HG02852 (cell line): Measurements from ENCODE around the gene CNPY4.
"Not testable (repeated sequence)": the region's sequence is repeated elsewhere in the genome, so short reads cannot be mapped to it uniquely, and the experiment has no call there.

ENCODE experiments used
- ATAC-seq: cut with Tn5 transposase; IDR thresholded peaks from one replicate; pipeline ENCODE4 v1.9.1; 2021; ENCODE audit warnings: mild to moderate bottlenecking, moderate library complexity; ENCODE audit not compliant: unreplicated experiment

The CNPY4 gene

DNA sequence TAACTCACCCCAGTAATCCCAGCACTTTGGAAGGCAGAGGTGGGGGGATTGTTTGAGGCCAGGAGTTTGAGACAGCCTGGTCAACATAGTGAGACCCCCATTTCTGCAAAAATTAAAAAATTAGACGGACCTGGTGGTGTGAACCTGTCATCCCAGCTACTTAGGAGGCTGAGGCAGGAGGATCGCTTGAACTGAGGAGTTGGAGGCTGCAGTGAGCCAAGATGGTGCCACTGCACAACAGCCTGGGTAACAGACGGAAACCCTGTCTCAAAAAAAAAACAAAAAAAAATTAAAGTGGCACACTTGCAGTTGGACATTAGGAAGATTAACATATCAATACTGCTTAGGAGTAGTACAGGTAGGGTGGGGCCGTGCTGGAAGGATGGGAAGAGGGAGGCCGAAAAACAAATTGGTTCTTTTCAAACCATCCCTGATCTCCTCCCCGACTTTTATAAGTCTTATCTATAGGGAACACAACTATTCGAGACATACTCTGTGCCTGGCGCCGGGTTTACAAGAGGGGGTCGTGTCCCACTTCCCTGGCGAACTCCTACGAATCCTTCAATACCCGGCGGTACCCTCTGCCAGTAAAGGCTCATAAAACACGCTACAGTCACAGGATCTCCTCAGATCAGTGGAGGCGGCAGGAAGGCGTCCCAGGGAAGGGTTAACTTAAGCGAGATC is 904 bp upstream of the CNPY4 start:
- no peak for ATAC-seq

DNA sequence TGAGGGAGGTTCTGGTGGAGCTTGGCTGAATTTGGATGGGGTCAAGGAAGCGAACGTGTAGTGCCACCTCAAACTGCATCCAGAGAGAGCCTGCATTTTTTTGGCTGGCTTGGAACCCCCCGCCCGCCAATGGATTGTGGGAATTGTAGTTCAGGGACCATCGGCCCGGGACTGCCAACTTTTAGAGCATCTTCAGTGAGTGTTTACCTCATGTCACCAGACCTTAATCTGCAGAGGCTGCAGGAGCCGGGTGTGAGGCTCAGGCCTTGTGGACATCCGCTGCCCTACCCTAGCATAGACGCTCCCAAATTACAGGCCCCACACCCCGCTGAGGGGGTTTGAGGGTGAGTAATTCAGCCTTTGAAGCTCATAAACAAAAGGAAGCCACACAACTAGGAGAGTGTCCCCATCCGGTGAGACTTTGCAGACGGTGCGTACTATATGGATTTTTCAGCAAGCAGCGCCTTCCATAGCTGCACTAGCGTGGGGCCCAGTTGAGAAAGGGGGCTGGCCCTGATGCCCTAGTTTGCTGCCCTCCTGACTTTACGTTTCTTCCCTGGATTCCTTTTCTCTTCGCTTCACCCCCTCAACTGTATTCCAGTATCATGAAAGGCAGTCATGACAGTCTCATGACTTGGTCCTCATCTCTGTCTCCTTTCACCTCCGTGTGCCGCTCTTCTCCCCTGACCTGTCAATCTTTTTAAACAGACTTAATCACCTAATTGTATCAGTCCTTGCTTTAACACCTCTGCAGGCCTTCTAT is 717 bp downstream of the CNPY4 start:
- ATAC-seq, result peak; percentile 39

DNA sequence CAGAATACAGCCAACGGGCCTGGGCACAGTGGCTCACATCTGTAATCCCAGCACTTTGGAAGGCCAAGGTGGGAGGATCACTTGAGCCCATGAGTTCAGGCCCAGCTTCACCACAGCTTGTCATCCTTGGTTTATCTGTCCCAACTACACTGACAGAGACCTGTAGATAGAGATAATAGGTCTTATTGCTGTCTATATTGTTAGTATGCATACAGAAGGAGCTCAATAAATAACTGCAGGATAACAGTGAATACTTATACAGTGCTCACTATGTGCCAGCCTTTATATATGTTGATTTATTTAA is 1.3 kb downstream of the CNPY4 start:
- ATAC-seq, result no peak

DNA sequence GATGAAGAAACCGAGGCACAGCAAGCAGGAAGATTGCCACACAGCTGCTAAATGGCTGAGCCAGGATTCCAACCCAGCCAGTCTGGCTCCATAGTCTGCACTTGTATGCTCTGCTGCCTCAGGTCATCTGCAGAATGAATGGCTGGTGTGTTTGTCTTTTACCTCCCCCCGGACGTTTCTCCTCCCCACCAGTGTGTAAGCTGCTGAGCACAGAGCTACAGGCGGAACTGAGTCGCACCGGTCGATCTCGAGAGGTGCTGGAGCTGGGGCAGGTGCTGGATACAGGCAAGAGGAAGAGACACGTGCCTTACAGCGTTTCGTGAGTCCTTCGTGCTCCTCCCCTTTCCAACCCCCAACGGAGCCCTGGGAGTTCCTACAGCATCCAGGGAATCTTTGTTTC is 2.6 kb downstream of the CNPY4 start:
- no peak for ATAC-seq

DNA sequence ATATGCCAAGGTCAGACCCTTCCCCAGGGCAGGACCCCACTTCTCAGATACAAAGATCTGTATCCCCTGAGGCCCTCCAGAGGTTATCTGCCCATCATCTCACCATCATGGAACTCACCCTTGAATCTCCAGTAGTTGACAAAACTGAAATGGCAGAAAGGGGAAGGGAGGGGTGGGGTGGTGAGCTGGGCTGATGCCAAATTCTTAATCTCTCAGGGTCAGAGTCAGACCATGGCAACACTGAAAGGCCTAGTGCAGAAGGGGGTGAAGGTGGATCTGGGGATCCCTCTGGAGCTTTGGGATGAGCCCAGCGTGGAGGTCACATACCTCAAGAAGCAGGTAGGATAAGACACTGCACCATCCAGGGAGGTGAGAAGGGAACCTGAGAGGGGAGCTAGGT is 3.1 kb downstream of the CNPY4 start:
- ATAC-seq, result no peak

DNA sequence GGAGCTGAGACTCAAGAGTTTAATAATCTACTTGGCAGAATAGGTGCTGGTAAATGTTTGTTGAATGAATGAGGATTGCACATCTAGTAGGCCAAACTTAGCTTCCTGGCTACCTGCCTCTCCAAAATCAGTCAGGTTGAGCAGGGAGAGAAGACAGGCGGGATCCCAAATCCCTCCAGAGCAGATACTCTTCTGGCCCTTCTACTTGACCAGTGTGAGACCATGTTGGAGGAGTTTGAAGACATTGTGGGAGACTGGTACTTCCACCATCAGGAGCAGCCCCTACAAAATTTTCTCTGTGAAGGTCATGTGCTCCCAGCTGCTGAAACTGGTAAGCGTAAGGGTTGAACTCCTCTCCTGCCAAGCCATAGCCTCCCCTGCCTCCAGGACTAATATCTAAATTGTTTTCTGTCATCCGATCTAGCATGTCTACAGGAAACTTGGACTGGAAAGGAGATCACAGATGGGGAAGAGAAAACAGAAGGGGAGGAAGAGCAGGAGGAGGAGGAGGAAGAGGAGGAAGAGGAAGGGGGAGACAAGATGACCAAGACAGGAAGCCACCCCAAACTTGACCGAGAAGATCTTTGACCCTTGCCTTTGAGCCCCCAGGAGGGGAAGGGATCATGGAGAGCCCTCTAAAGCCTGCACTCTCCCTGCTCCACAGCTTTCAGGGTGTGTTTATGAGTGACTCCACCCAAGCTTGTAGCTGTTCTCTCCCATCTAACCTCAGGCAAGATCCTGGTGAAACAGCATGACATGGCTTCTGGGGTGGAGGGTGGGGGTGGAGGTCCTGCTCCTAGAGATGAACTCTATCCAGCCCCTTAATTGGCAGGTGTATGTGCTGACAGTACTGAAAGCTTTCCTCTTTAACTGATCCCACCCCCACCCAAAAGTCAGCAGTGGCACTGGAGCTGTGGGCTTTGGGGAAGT is 5.1 kb downstream of the CNPY4 start:
- no peak for ATAC-seq

DNA sequence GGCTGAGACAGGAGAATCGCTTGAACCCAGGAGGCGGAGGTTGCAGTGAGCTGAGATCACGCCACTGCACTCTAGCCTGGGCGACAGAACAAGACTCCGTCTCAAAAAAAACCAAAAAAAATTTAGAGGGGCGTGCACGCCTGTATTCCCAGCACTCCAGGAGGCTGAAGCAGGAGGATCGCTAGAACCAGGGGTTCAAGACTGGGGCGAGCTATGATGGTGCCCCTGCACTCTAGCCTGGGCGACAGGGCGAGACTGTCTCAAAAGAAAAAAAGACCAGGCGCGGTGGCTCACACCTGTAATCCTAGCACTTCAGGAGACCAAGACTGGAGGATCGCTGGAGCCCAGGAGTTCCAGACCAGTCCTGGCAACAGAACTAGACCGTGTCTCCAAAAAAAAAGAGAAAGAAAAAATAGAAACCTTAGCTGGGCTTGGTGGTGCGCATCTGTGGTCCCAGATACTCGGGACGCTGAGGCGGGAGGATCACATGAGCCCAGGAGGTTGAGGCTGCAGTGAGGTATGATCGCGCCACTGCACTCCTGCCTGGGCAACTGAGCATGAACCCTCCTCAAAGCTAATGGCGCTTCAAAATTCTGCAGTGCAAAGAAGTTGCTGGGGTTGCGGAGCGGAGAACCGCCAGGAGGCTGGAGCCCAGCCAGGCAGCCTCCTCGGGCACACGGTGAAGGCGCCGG is 7.0 kb downstream of the CNPY4 start:
- peak; percentile 26 for ATAC-seq

DNA sequence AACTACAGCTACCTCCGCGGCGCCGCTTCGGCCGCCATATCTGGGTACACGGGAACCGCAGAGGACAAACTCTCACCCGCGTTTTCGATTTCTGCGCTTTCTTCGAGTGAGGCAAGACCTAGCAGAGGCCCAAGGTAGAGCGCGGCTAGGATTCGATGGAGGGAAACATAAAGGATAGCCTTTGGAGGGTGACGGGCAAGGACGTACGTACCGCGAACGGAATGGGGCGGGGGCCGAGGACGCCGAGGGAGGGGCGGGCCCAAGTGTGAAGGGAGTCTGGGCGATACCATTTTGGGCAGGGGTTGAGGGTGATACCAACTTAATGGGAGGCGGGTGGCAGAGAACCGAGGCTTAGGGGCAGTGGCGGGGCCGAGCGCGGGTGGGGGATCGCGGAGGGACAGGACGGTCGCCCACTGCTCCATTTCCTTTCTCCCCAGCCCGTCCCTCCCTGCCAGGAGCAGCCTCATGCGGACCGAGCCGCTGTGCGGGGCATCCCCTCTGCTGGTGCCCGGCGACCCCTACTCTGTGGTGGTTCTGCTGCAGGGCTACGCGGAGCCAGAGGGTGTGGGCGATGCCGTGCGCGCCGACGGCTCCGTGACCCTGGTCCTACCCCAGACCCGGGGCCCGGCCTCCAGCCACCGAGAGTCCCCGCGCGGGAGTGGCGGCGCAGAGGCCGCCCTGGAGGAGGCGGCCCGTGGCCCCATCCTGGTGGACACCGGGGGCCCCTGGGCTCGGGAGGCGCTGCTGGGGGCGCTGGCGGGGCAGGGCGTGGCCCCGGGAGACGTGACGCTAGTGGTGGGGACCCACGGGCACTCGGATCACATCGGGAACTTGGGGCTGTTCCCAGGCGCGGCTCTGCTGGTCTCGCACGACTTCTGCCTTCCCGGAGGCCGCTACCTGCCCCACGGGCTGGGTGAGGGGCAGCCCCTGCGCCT is 7.8 kb downstream of the CNPY4 start, which contains the start of gene MBLAC1:
MBLAC1 (plus strand) TSS at position 37 of the 935 bp plus-strand sequence; CDS start at position 466, 429 bp downstream.
- ATAC-seq, result peak; percentile 57

DNA sequence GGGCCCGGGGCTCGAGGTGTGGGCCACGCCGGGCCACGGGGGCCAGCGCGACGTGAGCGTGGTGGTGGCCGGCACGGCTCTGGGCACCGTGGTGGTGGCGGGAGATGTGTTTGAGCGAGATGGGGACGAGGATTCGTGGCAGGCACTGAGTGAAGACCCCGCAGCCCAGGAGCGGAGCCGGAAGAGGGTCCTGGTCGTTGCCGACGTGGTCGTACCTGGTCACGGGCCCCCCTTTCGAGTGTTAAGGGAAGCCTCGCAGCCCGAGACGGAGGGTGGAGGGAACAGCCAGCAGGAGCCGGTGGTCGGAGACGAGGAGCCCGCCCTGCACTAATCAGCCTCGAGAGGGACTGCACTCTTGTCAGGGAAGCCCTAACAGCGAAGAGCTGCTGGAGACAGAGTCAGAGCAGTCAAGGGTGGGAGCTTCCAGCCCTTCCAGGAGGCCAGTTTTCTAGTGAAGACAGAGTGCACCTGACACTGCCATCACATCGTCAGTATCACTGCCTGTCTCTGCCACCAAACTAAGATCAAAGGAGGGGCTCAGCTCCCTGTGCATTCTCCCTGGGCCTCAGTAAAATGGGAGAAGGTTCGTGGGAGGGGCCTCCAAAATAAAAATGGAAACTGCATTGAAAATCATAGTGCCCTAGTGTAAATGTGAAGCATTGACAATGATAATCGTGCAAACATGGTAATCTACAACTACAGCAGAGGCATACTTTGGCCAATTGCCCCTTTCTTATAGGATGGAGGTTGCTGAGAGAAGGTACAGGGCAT is 8.6 kb downstream of the CNPY4 start:
- ATAC-seq, result no peak

DNA sequence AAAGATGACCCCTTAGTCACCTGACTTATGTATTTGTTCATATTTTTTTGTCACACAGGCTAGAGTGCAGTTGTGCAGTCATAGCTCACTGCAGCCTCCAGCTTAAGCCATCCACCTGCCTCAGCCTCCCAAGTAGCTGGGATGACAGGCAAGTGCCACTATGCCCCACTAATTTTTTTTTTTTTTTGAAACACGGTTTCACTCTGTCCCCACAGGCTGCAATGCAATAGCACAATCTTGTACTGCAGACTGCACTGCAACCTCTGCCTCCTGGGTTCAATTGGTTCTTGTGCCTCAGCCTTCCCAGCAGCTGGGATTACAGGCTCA is 9.2 kb downstream of the CNPY4 start:
- ATAC-seq, result no peak

DNA sequence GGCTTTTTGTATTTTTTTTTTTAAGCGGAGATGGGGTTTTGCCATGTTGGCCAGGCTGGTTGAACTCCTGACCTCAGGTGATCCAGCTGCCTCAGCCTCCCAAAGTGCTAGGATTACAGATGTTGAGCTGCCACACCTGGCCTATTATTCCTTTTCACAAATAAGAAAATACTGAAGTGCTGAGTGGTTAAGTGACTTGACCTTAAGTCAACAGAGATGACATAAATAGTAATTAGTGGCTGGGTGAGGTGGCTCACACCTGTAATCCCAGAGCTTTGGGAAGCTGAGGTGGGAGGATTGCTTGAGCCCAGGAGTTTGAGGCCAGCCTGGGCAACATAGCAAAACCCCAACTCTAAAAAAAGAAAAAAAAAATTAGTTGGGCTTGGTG is 10.8 kb downstream of the CNPY4 start:
- not testable (repeated sequence) for ATAC-seq

DNA sequence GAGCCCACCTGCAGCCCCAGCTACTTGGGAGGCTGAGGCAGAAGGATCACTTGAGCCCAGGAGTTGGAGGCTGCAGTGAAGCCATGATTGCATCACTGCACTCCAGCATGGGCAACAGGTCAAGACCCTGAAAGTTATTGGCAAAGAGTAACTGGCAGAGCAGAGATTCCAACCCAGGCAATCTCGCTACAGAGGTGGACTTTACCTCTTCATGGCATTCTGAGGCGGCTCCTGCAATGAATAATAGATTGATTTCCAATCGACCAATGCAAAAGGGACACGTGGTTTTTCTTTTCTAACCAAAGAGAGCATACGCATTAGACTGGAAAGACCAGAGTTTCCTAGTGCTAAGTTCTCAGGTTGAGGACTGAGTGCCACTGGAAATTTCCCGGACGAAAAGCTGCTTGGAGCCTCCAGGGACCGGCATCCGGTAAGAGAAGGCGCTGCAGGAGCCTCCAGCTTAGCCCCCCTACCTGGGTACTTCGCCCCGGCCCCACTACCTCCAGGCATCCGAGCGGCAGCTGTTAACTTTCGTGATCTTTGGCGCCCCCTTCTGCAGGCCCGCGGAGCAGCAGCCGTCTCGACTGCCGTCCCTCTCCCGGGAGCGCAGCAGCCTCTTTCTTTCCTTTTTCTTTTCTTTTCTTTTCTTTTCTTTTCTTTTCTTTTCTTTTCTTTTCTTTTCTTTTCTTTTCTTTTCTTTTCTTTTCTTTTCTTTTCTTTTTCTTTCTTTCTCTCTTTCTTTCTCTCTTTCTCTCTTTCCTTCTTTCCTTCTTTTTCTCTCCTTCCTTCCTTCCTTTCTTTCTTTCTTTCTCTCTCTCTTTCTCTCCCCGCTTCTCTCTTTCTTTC is 11.4 kb downstream of the CNPY4 start:
- no peak for ATAC-seq

DNA sequence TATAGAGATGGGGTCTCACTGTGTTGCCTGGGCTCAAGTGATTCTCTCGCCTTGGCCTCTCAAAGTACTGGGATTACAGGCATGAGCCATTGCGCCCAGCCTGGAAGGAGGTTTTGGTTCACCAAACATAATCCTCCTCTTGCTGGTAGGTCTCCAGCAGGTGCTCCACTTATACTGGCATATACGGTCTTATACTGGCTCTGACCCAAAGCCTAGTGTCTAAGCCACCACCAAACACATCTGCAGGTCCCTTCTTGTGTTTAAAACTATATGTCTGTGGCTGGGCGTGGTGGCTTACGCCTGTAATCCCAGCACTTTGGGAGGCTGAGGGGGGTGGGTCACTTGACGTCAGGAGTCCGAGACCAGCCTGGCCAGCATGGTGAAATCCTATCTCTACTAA is 12.7 kb downstream of the CNPY4 start:
- ATAC-seq, result no peak

DNA sequence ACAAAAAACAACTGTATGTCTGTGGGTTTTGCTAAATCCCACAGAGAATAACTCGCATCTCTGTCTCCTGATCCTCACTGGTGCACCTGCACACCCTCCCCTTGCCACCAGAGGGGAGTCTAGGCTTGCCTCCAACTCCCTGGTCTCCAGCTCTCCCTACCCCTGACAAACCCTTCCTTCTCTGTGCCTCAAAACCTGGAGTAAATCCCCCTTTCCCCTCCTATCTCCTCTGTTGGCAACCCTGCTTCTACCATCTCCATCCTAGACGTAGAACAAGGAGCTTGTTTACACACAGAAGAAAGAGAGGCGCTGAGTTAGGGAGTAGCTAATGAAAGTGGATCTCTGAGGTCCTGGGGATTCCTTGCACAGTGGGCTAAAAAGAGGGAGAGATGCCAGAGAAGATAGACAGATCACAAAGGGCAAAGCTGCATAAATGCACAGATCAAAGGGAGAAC is 13.3 kb downstream of the CNPY4 start:
- ATAC-seq, result peak; percentile 45

DNA sequence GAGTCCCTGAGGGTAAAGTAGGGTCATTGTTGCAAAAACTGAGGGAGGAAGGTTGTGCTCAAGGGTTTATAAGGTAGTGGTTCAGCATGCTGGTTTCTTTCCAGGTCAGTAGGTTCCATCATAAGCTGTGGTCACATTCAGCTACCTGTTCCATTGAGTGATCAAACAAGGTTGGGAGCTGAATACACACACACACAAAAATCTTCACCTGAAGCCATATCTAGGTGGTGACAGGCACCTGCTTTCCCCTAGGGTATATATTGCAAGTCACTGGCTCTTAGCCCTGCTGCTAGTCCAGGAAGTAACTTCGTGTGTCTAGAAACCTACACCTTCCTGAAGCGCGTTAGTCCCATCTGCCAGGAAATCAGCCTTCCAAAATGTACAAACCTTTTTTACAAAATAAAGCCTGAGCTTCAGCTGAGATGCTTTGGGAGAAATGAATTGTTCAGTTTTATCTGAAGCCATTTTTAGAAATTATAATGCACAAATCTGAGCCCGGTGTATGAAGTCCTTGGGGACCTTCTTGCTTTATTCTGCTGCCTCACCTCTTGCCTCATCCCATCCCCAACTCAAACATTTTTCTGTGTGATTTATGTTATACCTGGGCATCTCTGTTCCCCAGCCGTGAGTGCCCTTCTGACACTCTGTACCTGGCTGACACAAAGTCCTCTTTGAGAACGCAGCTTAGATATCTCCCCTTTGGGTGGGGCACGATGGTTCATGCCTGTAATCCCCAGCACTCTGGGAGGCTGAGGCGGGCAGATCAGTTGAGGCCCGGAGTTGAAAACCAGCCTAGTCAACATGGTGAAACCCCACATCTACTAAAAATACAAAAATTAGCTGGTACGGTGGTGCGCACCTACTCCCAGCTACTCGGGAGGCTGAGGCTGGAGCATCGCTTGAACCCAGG is 18.7 kb downstream of the CNPY4 start:
- ATAC-seq, result no peak

DNA sequence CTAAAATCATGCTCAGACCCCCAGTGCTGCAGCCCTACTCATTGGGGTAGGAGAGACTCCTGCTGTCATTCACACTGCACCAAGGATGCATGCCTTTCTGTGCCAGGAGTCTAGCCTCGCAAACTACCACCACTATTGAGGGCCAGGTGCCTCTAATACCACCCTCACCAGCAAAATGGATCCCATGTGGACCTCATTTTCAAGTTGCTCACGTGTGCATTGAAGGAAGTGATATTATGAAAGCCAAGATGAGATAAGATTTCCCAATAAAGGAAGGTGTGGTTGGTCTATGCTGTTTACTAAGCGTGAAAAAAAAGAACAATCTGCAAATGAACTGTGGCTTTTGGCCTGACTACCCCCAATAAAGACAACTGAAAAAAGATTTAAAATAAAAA is 22.1 kb downstream of the CNPY4 start:
- ATAC-seq, result no peak

DNA sequence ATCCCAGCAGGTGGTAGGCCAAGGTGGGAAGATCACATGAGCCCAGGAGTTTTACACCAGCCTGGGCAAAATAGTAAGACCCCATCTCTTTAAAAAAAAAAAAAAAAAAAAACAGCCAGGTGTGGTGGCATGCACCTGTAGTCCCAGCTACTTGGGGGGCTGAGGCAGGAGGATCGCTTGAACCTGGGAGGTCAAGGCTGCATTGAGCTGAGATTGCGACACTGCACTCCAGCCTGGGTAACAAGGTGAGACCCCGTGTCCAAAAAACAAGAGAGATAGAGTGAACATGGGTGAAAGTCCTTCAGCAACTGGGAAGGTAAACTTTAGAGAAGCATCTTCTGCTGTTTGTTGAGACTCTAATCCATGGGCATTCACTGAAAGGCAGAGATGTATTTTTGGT is 23.0 kb downstream of the CNPY4 start:
- no peak for ATAC-seq
